ENCODE data around the gene ATP8A1.

ATP8A1 gene

GRCh38 chr4:42626629-42627146 lies 30.2 kb downstream of the ATP8A1 start:
- no peak for DNase-seq (ENCODE audit: low read depth, low spot score)

- no peak for DNase-seq (ENCODE audit: low read depth, low spot score)
Measured at GRCh38 chr4:42625329-42625728, 31.6 kb downstream of the ATP8A1 start.

- DNase-seq (ENCODE audit: low read depth, low spot score) = no peak
Measured at GRCh38 chr4:42624551-42624950, 32.4 kb downstream of the ATP8A1 start.

GRCh38 chr4:42618023-42618422 lies 38.9 kb downstream of the ATP8A1 start:
- no peak for DNase-seq (ENCODE audit: low read depth, low spot score)

GRCh38 chr4:42617030-42617429 lies 39.9 kb downstream of the ATP8A1 start:
- no peak for DNase-seq (ENCODE audit: low read depth, low spot score)

GRCh38 chr4:42616572-42616971 lies 40.3 kb downstream of the ATP8A1 start:
- no peak for DNase-seq (ENCODE audit: low read depth, low spot score)

- DNase-seq (ENCODE audit: low read depth, low spot score) = no peak
Measured at GRCh38 chr4:42615131-42615763, 41.7 kb downstream of the ATP8A1 start.

GRCh38 chr4:42612898-42613297 lies 44.0 kb downstream of the ATP8A1 start:
- no peak for DNase-seq (ENCODE audit: low read depth, low spot score)

- DNase-seq (ENCODE audit: low read depth, low spot score) = no peak
Measured at GRCh38 chr4:42610941-42611340, 46.0 kb downstream of the ATP8A1 start.

- no peak for DNase-seq (ENCODE audit: low read depth, low spot score)
Measured at GRCh38 chr4:42609051-42609450, 47.9 kb downstream of the ATP8A1 start.

GRCh38 chr4:42608551-42608950 lies 48.4 kb downstream of the ATP8A1 start:
- DNase-seq (ENCODE audit: low read depth, low spot score) = no peak

- DNase-seq (ENCODE audit: low read depth, low spot score) = no peak
Measured at GRCh38 chr4:42607011-42607726, 49.7 kb downstream of the ATP8A1 start.

- DNase-seq (ENCODE audit: low read depth, low spot score) = no peak
Measured at GRCh38 chr4:42605264-42605663, 51.6 kb downstream of the ATP8A1 start.

GRCh38 chr4:42603862-42604261 lies 53.0 kb downstream of the ATP8A1 start:
- no peak for DNase-seq (ENCODE audit: low read depth, low spot score)

- DNase-seq (ENCODE audit: low read depth, low spot score) = no peak
Measured at GRCh38 chr4:42600578-42600977, 56.3 kb downstream of the ATP8A1 start.

GRCh38 chr4:42596918-42597317 lies 60.0 kb downstream of the ATP8A1 start:
- no peak for DNase-seq (ENCODE audit: low read depth, low spot score)

- DNase-seq (ENCODE audit: low read depth, low spot score) = no peak
Measured at GRCh38 chr4:42594888-42595287, 62.0 kb downstream of the ATP8A1 start.

GRCh38 chr4:42588909-42589308 lies 68.0 kb downstream of the ATP8A1 start:
- DNase-seq (ENCODE audit: low read depth, low spot score) = no peak

- no peak for DNase-seq (ENCODE audit: low read depth, low spot score)
Measured at GRCh38 chr4:42586775-42587174, 70.1 kb downstream of the ATP8A1 start.

- no peak for DNase-seq (ENCODE audit: low read depth, low spot score)
Measured at GRCh38 chr4:42579903-42580302, 77.0 kb downstream of the ATP8A1 start.

GRCh38 chr4:42578187-42578586 lies 78.7 kb downstream of the ATP8A1 start:
- no peak for DNase-seq (ENCODE audit: low read depth, low spot score)

- no peak for DNase-seq (ENCODE audit: low read depth, low spot score)
Measured at GRCh38 chr4:42574870-42575430, 82.0 kb downstream of the ATP8A1 start.

GRCh38 chr4:42573249-42573648 lies 83.7 kb downstream of the ATP8A1 start:
- no peak for DNase-seq (ENCODE audit: low read depth, low spot score)

Data from activated CD4-positive, CD25-positive, alpha-beta regulatory T cell treated with anti-CD3 and anti-CD28 coated beads, Interleukin-2, amount 50 U/mL, for 16 hours (primary cell).